CD4-positive, CD25-positive, alpha-beta regulatory T cell (primary cell): ENCODE results near the gene CASP7. TPM values are rescaled to one million over a fixed set of nuclear protein-coding genes. Genes with fewer than 3 reads are reported as not detected.
"Not testable (repeated sequence)": the region's sequence is repeated elsewhere in the genome, so short reads cannot be mapped to it uniquely, and the experiment has no call there.

Experiments used
- ATAC-seq, 2 donors: fragments of 150-1000 bp; cut with Tn5 transposase; one replicate each; pipeline ENCODE4 v1.10.0; 2021; ENCODE audit warnings: low read depth in 2 of 2, moderate number of reproducible peaks in 2 of 2, moderate library complexity in 1 of 2
- DNase-seq, 3 donors: peaks; one replicate each; pipeline versions ENCODE4 v3.0.0 to v3.0.0-alpha.2; 2012 to 2022; ENCODE audit warnings: mixed read lengths in 1 of 3
- H3K27ac ChIP-seq: one replicate; pipeline ENCODE4 v1.7.0; 2013; ENCODE audit warnings: mild to moderate bottlenecking, low read length; ENCODE audit not compliant: insufficient read depth, poor library complexity, severe bottlenecking
- H3K27me3 ChIP-seq: one replicate; pipeline ENCODE4 v1.7.0; 2013; ENCODE audit warnings: low read length; ENCODE audit not compliant: control insufficient read depth, insufficient read depth
- H3K36me3 ChIP-seq: one replicate; pipeline ENCODE4 v1.7.0; 2013; ENCODE audit warnings: mild to moderate bottlenecking, low read length, moderate library complexity; ENCODE audit not compliant: control insufficient read depth, insufficient read depth
- H3K4me1 ChIP-seq: 2 replicates; pipeline ENCODE4 v1.7.0; 2013; ENCODE audit warnings: mild to moderate bottlenecking, low read length; ENCODE audit not compliant: insufficient read depth, control insufficient read depth, poor library complexity, severe bottlenecking
- H3K4me3 ChIP-seq: one replicate; pipeline ENCODE4 v1.7.0; 2013; ENCODE audit warnings: low read depth, mild to moderate bottlenecking, low read length, moderate library complexity
- H3K9me3 ChIP-seq, 2 experiments: 1 replicate in 1 of 2; 2 replicates in 1 of 2; pipeline ENCODE4 v1.7.0; 2013; ENCODE audit warnings: low read length in 2 of 2, mild to moderate bottlenecking in 1 of 2, moderate library complexity in 1 of 2; ENCODE audit not compliant: control insufficient read depth in 2 of 2
- H3K27ac Mint-ChIP-seq, 3 donors: one replicate each; pipeline ENCODE4 v1.8.0; 2020 to 2022; ENCODE audit warnings: mild to moderate bottlenecking in 3 of 3, mixed read lengths in 3 of 3, moderate library complexity in 2 of 3
- H3K27me3 Mint-ChIP-seq: one replicate; pipeline ENCODE4 v1.8.0; 2022; ENCODE audit warnings: mild to moderate bottlenecking, mixed read lengths
- H3K36me3 Mint-ChIP-seq: one replicate; pipeline ENCODE4 v1.8.0; 2020; ENCODE audit warnings: mixed read lengths
- H3K4me1 Mint-ChIP-seq, 4 donors: one replicate each; pipeline ENCODE4 v1.8.0; 2020 to 2022; ENCODE audit warnings: mixed read lengths in 4 of 4, mild to moderate bottlenecking in 1 of 4
- H3K4me3 Mint-ChIP-seq, 4 donors: one replicate each; pipeline ENCODE4 v1.8.0; 2020 to 2022; ENCODE audit warnings: mild to moderate bottlenecking in 4 of 4, mixed read lengths in 4 of 4, moderate library complexity in 3 of 4
- H3K9me3 Mint-ChIP-seq, 7 donors: one replicate each; pipeline ENCODE4 v1.8.0; 2020 to 2022; ENCODE audit warnings: mixed read lengths in 7 of 7, mild to moderate bottlenecking in 3 of 7, moderate library complexity in 2 of 7
- polyA plus RNA-seq, 4 donors: library from polyadenylated mRNA; unstranded; fragments of 300-500 nt; fragmentation: Illumina TruSeq; gene quantifications; one replicate each; pipeline ENCODE4 v1.2.3, GENCODE V29; 2021
- total RNA-seq: library from RNA; stranded (reverse); gene quantifications from one replicate; pipeline ENCODE4 v1.2.3, GENCODE V29; 2022

CASP7 gene
- total and polyA plus RNA-seq, 5 donors from 2014 or later = 11.1 to 24.2 (median 21.7) TPM

- H3K4me1 ChIP-seq = no peaks in the 10 kb centered on the region
- no peaks in the 10 kb centered on the region for H3K36me3 ChIP-seq
- H3K27me3 Mint-ChIP-seq = peaks cover 37% of the 10 kb centered on the region
- no peak for DNase-seq
- H3K27me3 ChIP-seq = peaks cover 5% of the 10 kb centered on the region
- no peak overlapping the region for H3K4me3 Mint-ChIP-seq
- H3K4me1 Mint-ChIP-seq = no peaks in the 10 kb centered on the region
- no peaks in the 10 kb centered on the region for H3K36me3 Mint-ChIP-seq
- H3K9me3 ChIP-seq = no peaks in the 10 kb centered on the region
- no peak for ATAC-seq
- H3K27ac Mint-ChIP-seq = no peak overlapping the region
- peaks cover 0 to 4% (median 0%) of the 10 kb centered on the region in 7 donors for H3K9me3 Mint-ChIP-seq
- no peak overlapping the region for H3K27ac ChIP-seq
- H3K4me3 ChIP-seq = no peak overlapping the region
Observed at GRCh38 chr10:113646336-113647201, 33.1 kb upstream of the CASP7 start.

GRCh38 chr10:113647812-113648211 is 31.9 kb upstream of the CASP7 start:
- no peak overlapping the region for H3K27ac Mint-ChIP-seq
- no peak overlapping the region for H3K4me3 Mint-ChIP-seq
- no peaks in the 10 kb centered on the region for H3K4me1 Mint-ChIP-seq
- DNase-seq (no peak), ATAC-seq (no peak)
- H3K27me3 ChIP-seq = peaks cover 1% of the 10 kb centered on the region
- H3K4me3 ChIP-seq = no peak overlapping the region
- no peaks in the 10 kb centered on the region for H3K36me3 Mint-ChIP-seq
- H3K9me3 Mint-ChIP-seq = peaks cover 0 to 3% (median 0%) of the 10 kb centered on the region in 7 donors
- no peaks in the 10 kb centered on the region for H3K4me1 ChIP-seq
- no peaks in the 10 kb centered on the region for H3K9me3 ChIP-seq
- no peaks in the 10 kb centered on the region for H3K36me3 ChIP-seq
- peaks cover 30% of the 10 kb centered on the region for H3K27me3 Mint-ChIP-seq
- no peak overlapping the region for H3K27ac ChIP-seq

- no peaks in the 10 kb centered on the region for H3K36me3 ChIP-seq
- H3K27me3 ChIP-seq = no peaks in the 10 kb centered on the region
- DNase-seq (no peak), ATAC-seq (no peak)
- Mint-ChIP-seq H3K36me3 (no peaks in the 10 kb centered on the region), H3K27me3 (peaks cover 27% of the 10 kb centered on the region), H3K4me1 (no peaks in the 10 kb centered on the region), H3K9me3 (peaks cover 0 to 3% (median 0%) of the 10 kb centered on the region in 7 donors), H3K4me3 (no peak overlapping the region), H3K27ac (no peak overlapping the region)
- H3K4me1 ChIP-seq = no peaks in the 10 kb centered on the region
- H3K9me3 ChIP-seq = no peaks in the 10 kb centered on the region
- no peak overlapping the region for H3K27ac ChIP-seq
- no peak overlapping the region for H3K4me3 ChIP-seq
Observed at GRCh38 chr10:113648478-113648877, 31.2 kb upstream of the CASP7 start.

DNA sequence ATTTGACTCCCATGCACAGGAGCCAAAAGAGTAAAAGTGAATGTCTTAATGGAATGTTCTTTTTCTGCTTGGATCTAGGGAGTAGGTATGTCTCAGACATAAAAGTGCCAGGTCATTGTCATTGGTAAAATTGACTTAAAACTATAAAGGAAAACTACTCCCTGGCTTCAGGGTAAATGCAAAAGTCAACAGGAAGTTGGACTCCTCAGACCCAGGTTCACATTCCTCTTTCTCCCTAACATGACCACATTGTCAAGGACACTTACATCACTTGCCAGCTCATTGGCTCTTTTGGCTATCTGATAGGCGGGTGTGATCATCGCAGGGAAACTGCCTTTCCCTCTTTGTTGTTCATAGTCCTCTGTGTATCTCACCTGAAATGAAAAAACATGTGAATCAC is 29.5 kb upstream of the CASP7 start:
- Histone ChIP-seq H3K4me3 (no peak overlapping the region), H3K27me3 (no peaks in the 10 kb centered on the region), H3K9me3 (no peaks in the 10 kb centered on the region), H3K27ac (no peak overlapping the region), H3K4me1 (no peaks in the 10 kb centered on the region), H3K36me3 (no peaks in the 10 kb centered on the region)
- Mint-ChIP-seq H3K27ac (no peak overlapping the region), H3K27me3 (peaks cover 25% of the 10 kb centered on the region), H3K4me1 (no peaks in the 10 kb centered on the region), H3K36me3 (no peaks in the 10 kb centered on the region), H3K9me3 (peaks cover 0 to 3% (median 0%) of the 10 kb centered on the region in 7 donors), H3K4me3 (no peak overlapping the region)
- DNase-seq = no peak
- no peak for ATAC-seq

GRCh38 chr10:113651021-113651420 is 28.7 kb upstream of the CASP7 start:
- H3K4me3 ChIP-seq = no peak overlapping the region
- H3K27ac ChIP-seq = no peak overlapping the region
- Mint-ChIP-seq H3K4me1 (no peaks in the 10 kb centered on the region), H3K27ac (no peak overlapping the region), H3K27me3 (peaks cover 23% of the 10 kb centered on the region), H3K9me3 (peaks cover 0 to 3% (median 0%) of the 10 kb centered on the region in 7 donors), H3K36me3 (no peaks in the 10 kb centered on the region), H3K4me3 (no peak overlapping the region)
- ATAC-seq (no peak), DNase-seq (no peak)
- no peaks in the 10 kb centered on the region for H3K36me3 ChIP-seq
- no peaks in the 10 kb centered on the region for H3K27me3 ChIP-seq
- no peaks in the 10 kb centered on the region for H3K9me3 ChIP-seq
- H3K4me1 ChIP-seq = no peaks in the 10 kb centered on the region

DNA sequence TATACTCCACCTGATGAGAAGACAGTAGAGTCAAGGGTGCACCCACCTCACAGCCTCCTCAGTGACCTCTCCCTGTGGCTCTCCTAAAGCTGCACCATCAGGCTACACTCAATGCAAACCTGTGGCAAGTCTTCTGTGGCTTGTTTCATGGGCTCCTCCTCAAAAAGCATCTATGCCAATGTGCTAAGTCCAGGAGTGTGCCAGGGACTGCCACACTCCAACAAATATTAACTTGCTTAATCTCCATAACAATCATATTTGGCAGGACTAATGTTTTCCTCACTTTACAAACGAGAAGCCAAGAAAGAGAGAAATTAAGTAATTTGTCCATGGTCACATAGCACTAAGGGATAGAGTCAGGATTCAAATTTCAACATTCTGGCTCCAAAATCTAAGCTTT is 27.8 kb upstream of the CASP7 start:
- no peaks in the 10 kb centered on the region for H3K27me3 ChIP-seq
- H3K9me3 Mint-ChIP-seq = peaks cover 0 to 3% (median 0%) of the 10 kb centered on the region in 7 donors
- H3K4me1 ChIP-seq = no peaks in the 10 kb centered on the region
- no peak overlapping the region for H3K4me3 ChIP-seq
- H3K27ac Mint-ChIP-seq = no peak overlapping the region
- peaks cover 23% of the 10 kb centered on the region for H3K27me3 Mint-ChIP-seq
- H3K36me3 ChIP-seq = no peaks in the 10 kb centered on the region
- no peaks in the 10 kb centered on the region for H3K4me1 Mint-ChIP-seq
- no peaks in the 10 kb centered on the region for H3K36me3 Mint-ChIP-seq
- no peak overlapping the region for H3K27ac ChIP-seq
- DNase-seq = no peak
- no peak overlapping the region for H3K4me3 Mint-ChIP-seq
- no peaks in the 10 kb centered on the region for H3K9me3 ChIP-seq
- ATAC-seq = no peak

GRCh38 chr10:113652456-113652855 is 27.3 kb upstream of the CASP7 start:
- not testable (repeated sequence) for H3K9me3 ChIP-seq, H3K4me1 ChIP-seq, DNase-seq, H3K4me3 Mint-ChIP-seq, H3K4me1 Mint-ChIP-seq, H3K27me3 ChIP-seq, H3K9me3 Mint-ChIP-seq, H3K36me3 ChIP-seq, H3K4me3 ChIP-seq, H3K27ac Mint-ChIP-seq, H3K27ac ChIP-seq, ATAC-seq, H3K36me3 Mint-ChIP-seq
- H3K27me3 Mint-ChIP-seq = peaks cover 21% of the 10 kb centered on the region

DNA sequence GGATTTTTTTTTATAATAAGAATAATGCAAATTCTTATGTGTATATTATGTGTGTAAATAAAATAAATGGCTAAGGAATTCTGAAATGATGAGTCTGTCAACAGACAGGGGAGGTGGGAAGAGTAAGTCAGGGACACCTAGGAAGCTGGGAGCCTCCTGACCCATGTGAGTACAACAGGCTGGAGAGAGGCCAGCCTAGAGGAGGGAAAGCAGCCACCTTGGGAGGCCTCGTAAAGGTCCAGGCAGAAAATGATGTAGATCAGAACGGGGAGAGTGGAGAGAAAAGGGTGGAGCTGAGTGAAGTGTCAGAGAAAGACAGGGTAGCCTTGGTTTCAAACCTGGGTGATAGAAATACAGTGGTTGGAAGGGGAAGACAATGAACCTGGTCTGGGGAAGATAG is 22.8 kb upstream of the CASP7 start:
- ATAC-seq (no peak), DNase-seq (no peak)
- H3K4me3 Mint-ChIP-seq = no peak overlapping the region
- H3K27me3 Mint-ChIP-seq = peaks cover 19% of the 10 kb centered on the region
- Histone ChIP-seq H3K36me3 (no peaks in the 10 kb centered on the region), H3K27me3 (peaks cover 3% of the 10 kb centered on the region), H3K4me1 (no peaks in the 10 kb centered on the region), H3K4me3 (no peak overlapping the region), H3K9me3 (no peaks in the 10 kb centered on the region), H3K27ac (no peak overlapping the region)
- H3K27ac Mint-ChIP-seq = no peak overlapping the region
- no peaks in the 10 kb centered on the region for H3K4me1 Mint-ChIP-seq
- peaks cover 0 to 2% (median 0%) of the 10 kb centered on the region in 7 donors for H3K9me3 Mint-ChIP-seq
- H3K36me3 Mint-ChIP-seq = no peaks in the 10 kb centered on the region
